ENCODE results near the gene ZNF18.
A peak's percentile ranks its signal among the peaks of the same experiment; 100 is the strongest.
"Not testable (repeated sequence)": the region's sequence is repeated elsewhere in the genome, so short reads cannot be mapped to it uniquely, and the experiment has no call there.

ZNF18 gene

GRCh38 chr17:11986179-11986941, 10.9 kb downstream of the ZNF18 start:
- no peak for DNase-seq (ENCODE audit: extremely low read depth, insufficient read length)
- peaks cover 7% of the 10 kb centered on the region for H3K36me3 ChIP-seq (ENCODE audit: control insufficient read depth, insufficient read depth, low read length)
- TF ChIP-seq CTCF (IDR thresholded peaks at IDR 0.05; ENCODE audit: insufficient read depth, low read length, poor library complexity, severe bottlenecking), result no peak

GRCh38 chr17:11981862-11982261, 15.4 kb downstream of the ZNF18 start:
- H3K36me3 ChIP-seq (ENCODE audit: control insufficient read depth, insufficient read depth, low read length), result peaks cover 7% of the 10 kb centered on the region
- H3K4me3 ChIP-seq (replicated peaks; ENCODE audit: low read depth, low read length), result no peak overlapping the region
- DNase-seq (ENCODE audit: extremely low read depth, insufficient read length), result no peak
- no peaks in the 10 kb centered on the region for H3K27me3 ChIP-seq (replicated peaks; ENCODE audit: control insufficient read depth, insufficient read depth, low read length)
- TF ChIP-seq CTCF (IDR thresholded peaks at IDR 0.05; ENCODE audit: insufficient read depth, low read length, poor library complexity, severe bottlenecking), result no peak

More at GRCh38 chr17:11986179-11986941, 10.9 kb downstream of the ZNF18 start:
- no peaks in the 10 kb centered on the region for H3K27me3 ChIP-seq (replicated peaks; ENCODE audit: control insufficient read depth, insufficient read depth, low read length)
- no peak overlapping the region for H3K4me3 ChIP-seq (replicated peaks; ENCODE audit: low read depth, low read length)

- Histone ChIP-seq H3K27me3 (replicated peaks; ENCODE audit: control insufficient read depth, insufficient read depth, low read length) (no peaks in the 10 kb centered on the region), H3K4me3 (replicated peaks; ENCODE audit: low read depth, low read length) (no peak overlapping the region), H3K36me3 (ENCODE audit: control insufficient read depth, insufficient read depth, low read length) (peaks cover 7% of the 10 kb centered on the region)
- TF ChIP-seq CTCF (IDR thresholded peaks at IDR 0.05; ENCODE audit: insufficient read depth, low read length, poor library complexity, severe bottlenecking), result peak; percentile 21
- no peak for DNase-seq (ENCODE audit: extremely low read depth, insufficient read length)
Measured at GRCh38 chr17:11980813-11981212, 16.5 kb downstream of the ZNF18 start.

- TF ChIP-seq CTCF (IDR thresholded peaks at IDR 0.05; ENCODE audit: insufficient read depth, low read length, poor library complexity, severe bottlenecking), result no peak
- Histone ChIP-seq H3K4me3 (replicated peaks; ENCODE audit: low read depth, low read length) (no peak overlapping the region), H3K36me3 (ENCODE audit: control insufficient read depth, insufficient read depth, low read length) (peaks cover 7% of the 10 kb centered on the region), H3K27me3 (replicated peaks; ENCODE audit: control insufficient read depth, insufficient read depth, low read length) (no peaks in the 10 kb centered on the region)
- no peak for DNase-seq (ENCODE audit: extremely low read depth, insufficient read length)
Measured at GRCh38 chr17:11979795-11980194, 17.5 kb downstream of the ZNF18 start.

- H3K36me3 ChIP-seq (ENCODE audit: control insufficient read depth, insufficient read depth, low read length); H3K27me3 ChIP-seq (replicated peaks; ENCODE audit: control insufficient read depth, insufficient read depth, low read length); DNase-seq (ENCODE audit: extremely low read depth, insufficient read length); H3K4me3 ChIP-seq (replicated peaks; ENCODE audit: low read depth, low read length): not testable (repeated sequence)
Measured at GRCh38 chr17:11972741-11973140, 24.5 kb downstream of the ZNF18 start.

GRCh38 chr17:11969565-11969964, 27.7 kb downstream of the ZNF18 start:
- Histone ChIP-seq H3K27me3 (replicated peaks; ENCODE audit: control insufficient read depth, insufficient read depth, low read length) (no peaks in the 10 kb centered on the region), H3K36me3 (ENCODE audit: control insufficient read depth, insufficient read depth, low read length) (no peaks in the 10 kb centered on the region), H3K4me3 (replicated peaks; ENCODE audit: low read depth, low read length) (no peak overlapping the region)
- no peak for DNase-seq (ENCODE audit: extremely low read depth, insufficient read length)
- no peak for TF ChIP-seq CTCF (IDR thresholded peaks at IDR 0.05; ENCODE audit: insufficient read depth, low read length, poor library complexity, severe bottlenecking)

Data from GM06990 (cell line).